GM12878 (cell line): Measurements from ENCODE around the gene CFB. TPM values are rescaled to one million over a fixed set of nuclear protein-coding genes. Genes with fewer than 3 reads are reported as not detected.

Experiments
- ATAC-seq: fragments of 200-7000 bp; cut with Tn5 transposase; 3 replicates; pipeline ENCODE4 v1.9.1; 2020; ENCODE audit warnings: mild to moderate bottlenecking, moderate library complexity
- BruUV-seq: library from RNA; stranded (reverse); fragments of 400-500 nt; replicated peaks from 2 replicates; lab custom pipeline; 2021; lab: Mats Ljungman, UMichigan
- CTCF ChIA-PET: fragments of 300-600 bp; sonication (Branson Sonifier 250); formaldehyde crosslinking; extraction: SDS; loops from one replicate; lab custom pipeline; 2021; ENCODE audit warnings: inconsistent platforms; lab: Yijun Ruan, JAX
- POLR2A ChIA-PET: fragments of 350-600 bp; formaldehyde crosslinking; extraction: SDS; loops from one replicate; lab custom pipeline; 2021; ENCODE audit warnings: inconsistent platforms; lab: Charles Lee
- RAD21 ChIA-PET: fragments of 300-600 bp; sonication (Branson Sonifier 250); formaldehyde crosslinking; loops from one replicate; lab custom pipeline; 2023; ENCODE audit warnings: antibody characterized with exemption; ENCODE audit not compliant: unreplicated experiment; lab: Charles Lee
- SMC1A ChIA-PET: fragments of 300-600 bp; sonication (Branson Sonifier 250); formaldehyde crosslinking; loops from one replicate; lab custom pipeline; 2023; ENCODE audit not compliant: unreplicated experiment, uncharacterized antibody; lab: Charles Lee
- DNase-seq: peaks from one replicate; pipeline ENCODE4 v3.0.0-alpha.2; 2011; ENCODE audit warnings: low read depth, low spot score
- FAIRE-seq: peaks from 3 replicates; lab custom pipeline; 2011; peaks lifted over from hg19 to GRCh38; lab: Jason Lieb, UNC
- H2AFZ ChIP-seq: 2 replicates; pipeline ENCODE4 v1.6.0; 2011; ENCODE audit warnings: low read depth, low read length, control low read depth; ENCODE audit not compliant: control insufficient read depth
- H3K27ac ChIP-seq: 2 replicates; pipeline ENCODE4 v1.5.1; 2011; ENCODE audit warnings: control low read depth; ENCODE audit not compliant: control insufficient read depth, insufficient read depth
- H3K27me3 ChIP-seq, 2 experiments: replicated peaks in 1 of 2; 2 replicates each; pipeline versions ENCODE4 v1.6.0 to v1.6.1; 2011; ENCODE audit warnings: low read length in 1 of 2; ENCODE audit not compliant: control insufficient read depth in 2 of 2, insufficient read depth in 2 of 2
- H3K36me3 ChIP-seq, 2 experiments: 2 replicates each; pipeline ENCODE4 v1.5.1; 2011; ENCODE audit warnings: low read length in 1 of 2; ENCODE audit not compliant: control insufficient read depth in 2 of 2, insufficient read depth in 2 of 2
- H3K4me1 ChIP-seq: 2 replicates; pipeline ENCODE4 v1.6.1; 2011; ENCODE audit warnings: mild to moderate bottlenecking, low read length, moderate library complexity, mixed read lengths; ENCODE audit not compliant: control insufficient read depth, insufficient read depth
- H3K4me2 ChIP-seq: 2 replicates; pipeline ENCODE4 v1.6.0; 2011; ENCODE audit warnings: control low read depth; ENCODE audit not compliant: control insufficient read depth, insufficient read depth
- H3K4me3 ChIP-seq: fragments of 200-600 bp; sonication (generic); 2 replicates; pipeline ENCODE4 v1.5.1; 2016
- H3K79me2 ChIP-seq: 2 replicates; pipeline ENCODE4 v1.6.0; 2011; ENCODE audit warnings: low read length; ENCODE audit not compliant: control insufficient read depth, insufficient read depth
- H3K9ac ChIP-seq: 2 replicates; pipeline ENCODE4 v1.8.0; 2011; ENCODE audit warnings: low read length, control low read depth, mixed read lengths; ENCODE audit not compliant: control insufficient read depth, insufficient read depth
- H3K9me3 ChIP-seq: replicated peaks from 3 replicates; pipeline ENCODE4 v1.5.1; 2011; ENCODE audit warnings: mild to moderate bottlenecking, low read length; ENCODE audit not compliant: control insufficient read depth, insufficient read depth
- H4K20me1 ChIP-seq: 2 replicates; pipeline ENCODE4 v1.6.0; 2011; ENCODE audit not compliant: control insufficient read depth, insufficient read depth
- GABPA ChIP-seq: IDR thresholded peaks from 2 replicates; pipeline ENCODE4 v1.6.1; 2014; ENCODE audit warnings: antibody characterized with exemption, low read depth, mild to moderate bottlenecking, inconsistent platforms
- NR2F1 ChIP-seq: fragments of 450-650 bp; conservative IDR thresholded peaks from 2 replicates; pipeline ENCODE4 v1.6.1; 2017; ENCODE audit warnings: mild to moderate bottlenecking
- ZNF24 ChIP-seq: fragments of 450-650 bp; IDR thresholded peaks from 2 replicates; pipeline ENCODE4 v1.6.1; 2017; ENCODE audit warnings: antibody characterized with exemption, mild to moderate bottlenecking
- ZZZ3 ChIP-seq: IDR thresholded peaks from 2 replicates; pipeline ENCODE4 v1.6.1; 2011; ENCODE audit warnings: low read depth; ENCODE audit not compliant: control insufficient read depth, insufficient read length
- WGBS: methylation state at CpG from one replicate; pipeline ENCODE4 v1.1.6; 2016; ENCODE audit warnings: low lambda C conversion rate; ENCODE audit not compliant: insufficient replicate concordance, insufficient coverage; ENCODE audit errors: missing lambda C conversion rate; 5-methylcytosine and 5-hydroxymethylcytosine counted together
- in situ Hi-C: fragments of 300-500 bp; cut with MboI; formaldehyde crosslinking; loops from 9 replicates; pipeline ENCODE4 v1.14.3; 2018; ENCODE audit warnings: mixed read lengths
- intact Hi-C: fragments of 100-400 bp; cut with micrococcal nuclease; formaldehyde crosslinking; loops from one replicate; pipeline ENCODE4 v1.14.2; 2022; ENCODE audit not compliant: unreplicated experiment
- polyA plus RNA-seq, 11 experiments: library from polyadenylated mRNA; depleted of rRNA in 4 of 11; unstranded in 6 of 11; stranded (reverse) in 5 of 11; fragments of >200 nt; fragmentation: Nextera tagmentation in 4 of 11; fragmentation: Illumina TruSeq in 1 of 11; extraction: Ambion mirVana in 4 of 11; extraction: Trizol in 1 of 11; gene quantifications; 1 replicate in 1 of 11; 2 replicates in 10 of 11; pipeline versions ENCODE4 v1.2.1 to v1.2.3, GENCODE V29; 2011 to 2016; ENCODE audit warnings: inconsistent platforms in 2 of 11, missing spikeins in 2 of 11, low read depth in 1 of 11
- total RNA-seq, 4 experiments: library from RNA; depleted of rRNA in 3 of 4; stranded (reverse); fragments of >200 nt in 3 of 4; fragmentation: Illumina TruSeq in 1 of 4; extraction: Trizol in 1 of 4; gene quantifications; 2 replicates each; pipeline versions ENCODE4 v1.2.1 to v1.2.3, GENCODE V29; 2013 to 2021
- TF ChIP-seq, protein P1 (sequence below): IDR thresholded peaks from 2 replicates; pipeline ENCODE4 v1.6.1; 2012; ENCODE audit warnings: low read length, inconsistent platforms
- TF ChIP-seq, protein P2 (sequence below): fragments of 450-650 bp; IDR thresholded peaks from 2 replicates; pipeline ENCODE4 v1.6.1; 2017; ENCODE audit warnings: mild to moderate bottlenecking

The CFB gene
- total and polyA plus RNA-seq, 10 of the 15 experiments (the other 5 are each of a cell fraction or from before 2014, with no cell fraction given) = 0.09 to 1.7 (median 0.44) TPM; not detected in 7

- TF ChIP-seq, protein P1, sequence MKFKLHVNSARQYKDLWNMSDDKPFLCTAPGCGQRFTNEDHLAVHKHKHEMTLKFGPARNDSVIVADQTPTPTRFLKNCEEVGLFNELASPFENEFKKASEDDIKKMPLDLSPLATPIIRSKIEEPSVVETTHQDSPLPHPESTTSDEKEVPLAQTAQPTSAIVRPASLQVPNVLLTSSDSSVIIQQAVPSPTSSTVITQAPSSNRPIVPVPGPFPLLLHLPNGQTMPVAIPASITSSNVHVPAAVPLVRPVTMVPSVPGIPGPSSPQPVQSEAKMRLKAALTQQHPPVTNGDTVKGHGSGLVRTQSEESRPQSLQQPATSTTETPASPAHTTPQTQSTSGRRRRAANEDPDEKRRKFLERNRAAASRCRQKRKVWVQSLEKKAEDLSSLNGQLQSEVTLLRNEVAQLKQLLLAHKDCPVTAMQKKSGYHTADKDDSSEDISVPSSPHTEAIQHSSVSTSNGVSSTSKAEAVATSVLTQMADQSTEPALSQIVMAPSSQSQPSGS = no peak
- TF ChIP-seq, protein P2, sequence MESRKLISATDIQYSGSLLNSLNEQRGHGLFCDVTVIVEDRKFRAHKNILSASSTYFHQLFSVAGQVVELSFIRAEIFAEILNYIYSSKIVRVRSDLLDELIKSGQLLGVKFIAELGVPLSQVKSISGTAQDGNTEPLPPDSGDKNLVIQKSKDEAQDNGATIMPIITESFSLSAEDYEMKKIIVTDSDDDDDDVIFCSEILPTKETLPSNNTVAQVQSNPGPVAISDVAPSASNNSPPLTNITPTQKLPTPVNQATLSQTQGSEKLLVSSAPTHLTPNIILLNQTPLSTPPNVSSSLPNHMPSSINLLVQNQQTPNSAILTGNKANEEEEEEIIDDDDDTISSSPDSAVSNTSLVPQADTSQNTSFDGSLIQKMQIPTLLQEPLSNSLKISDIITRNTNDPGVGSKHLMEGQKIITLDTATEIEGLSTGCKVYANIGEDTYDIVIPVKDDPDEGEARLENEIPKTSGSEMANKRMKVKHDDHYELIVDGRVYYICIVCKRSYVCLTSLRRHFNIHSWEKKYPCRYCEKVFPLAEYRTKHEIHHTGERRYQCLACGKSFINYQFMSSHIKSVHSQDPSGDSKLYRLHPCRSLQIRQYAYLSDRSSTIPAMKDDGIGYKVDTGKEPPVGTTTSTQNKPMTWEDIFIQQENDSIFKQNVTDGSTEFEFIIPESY = no peak
- 0 out of 2 replicates have a peak, but pooled peaks have one; percentile 34 for TF ChIP-seq NR2F1
- TF ChIP-seq, all 136 proteins: peak for 8
Observed at GRCh38 chr6:31922942-31923341, 23.0 kb upstream of the CFB start (continued).

GRCh38 chr6:31927242-31927862, 18.5 kb upstream of the CFB start, which contains the start of gene C2:
Gene C2, plus strand, starts transcription at chr6:31927717. Its CDS starts 36 bp downstream, at chr6:31927753.
- no peaks in the 10 kb centered on the region for H4K20me1 ChIP-seq
- H2AFZ ChIP-seq = no peak within 1 kb of the TSS
- no peak for ATAC-seq
- H3K36me3 ChIP-seq = no peaks in the 10 kb centered on the region
- H3K4me1 ChIP-seq = no peaks in the 10 kb centered on the region
- in situ Hi-C loops = no loop called here
- H3K4me2 ChIP-seq = no peak within 1 kb of the TSS
- DNase-seq = no peak
- H3K27me3 ChIP-seq = no peaks in the 10 kb centered on the region
- ChIA-PET POLR2A (no interaction called here), CTCF (interaction anchor here (1.0 kb wide), 1 partner anchor 191 kb away, joined by 3 read pairs; no protein-coding TSS in a partner anchor), RAD21 (no interaction called here)
- 46% methylated on average over 11 of the region's 11 CpGs for WGBS
- H3K9ac ChIP-seq = no peak within 1 kb of the TSS
- no peak within 1 kb of the TSS for H3K4me3 ChIP-seq
- H3K79me2 ChIP-seq = no peaks in the 10 kb centered on the region
- TF ChIP-seq ZNF24 (no peak), ZZZ3 (no peak), GABPA (no peak)
- TF ChIP-seq, all 136 proteins: peak for 0
- SMC1A ChIA-PET = no interaction called here
- Histone ChIP-seq H3K27ac (no peak within 1 kb of the TSS), H3K9me3 (peaks cover 1% of the 10 kb centered on the region; the same call in 1 of the 3 replicates)
- no TSS peak for BruUV-seq
- intact Hi-C loops = no loop called here
- FAIRE-seq = no peak
